ENCODE data around the gene ZFYVE9.
A peak's percentile ranks its signal among the peaks of the same experiment; 100 is the strongest.

ZFYVE9 gene

DNA sequence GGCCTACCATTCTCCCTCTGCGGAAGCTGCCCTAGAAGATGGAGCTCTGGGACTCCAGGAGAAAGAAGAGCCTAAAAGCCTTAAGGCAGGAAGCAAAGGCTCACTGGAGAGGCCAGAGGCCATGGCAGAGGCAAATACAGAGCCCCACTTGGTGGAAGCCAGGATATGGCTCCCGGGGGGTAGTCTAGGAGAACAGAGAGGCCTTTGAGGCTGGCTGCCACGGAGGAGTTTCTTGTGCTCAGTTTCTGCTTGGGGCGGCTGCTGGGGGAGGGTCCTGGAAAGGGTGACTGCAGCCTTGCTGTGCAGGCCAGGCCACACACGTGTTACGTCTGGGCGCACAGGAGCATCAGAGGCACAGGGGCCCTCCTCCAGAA, 218.7 kb downstream of the ZFYVE9 start:
- H3K9ac ChIP-seq (ENCODE audit: low read length), result no peak overlapping the region
- H3K79me2 ChIP-seq (ENCODE audit: control insufficient read depth, insufficient read depth, low read length, poor library complexity), result peaks cover 7% of the 10 kb centered on the region
- WGBS (ENCODE audit: extremely low coverage, insufficient coverage, insufficient read length), result no CpG with 5 or more reads among the region's 7 CpGs
- no peak overlapping the region for H3K14ac ChIP-seq (ENCODE audit: low read length)
- H3K4ac ChIP-seq (ENCODE audit: low read depth, low read length), result no peak overlapping the region
- H2AK5ac ChIP-seq (ENCODE audit: low read length), result no peak overlapping the region
- H3K36me3 ChIP-seq (ENCODE audit: control insufficient read depth in 1 of 2, insufficient read depth in 2 of 2, low read length in 2 of 2), result peaks cover 68 to 79% of the 10 kb centered on the region in 2 experiments
- no peak overlapping the region for H2BK5ac ChIP-seq (ENCODE audit: low read depth, low read length, poor library complexity)
- no peak overlapping the region for H3K27ac ChIP-seq (ENCODE audit: low read depth, low read length)
- H2BK12ac ChIP-seq (ENCODE audit: low read length), result no peak overlapping the region
- no peak overlapping the region for H4K12ac ChIP-seq (ENCODE audit: low read depth, low read length)
- no peak overlapping the region for H2AFZ ChIP-seq (ENCODE audit: insufficient read depth, low read length, poor library complexity)
- DNase-seq, result no peak
- no peak overlapping the region for H3K4me3 ChIP-seq (ENCODE audit: low read depth, low read length)
- H2BK120ac ChIP-seq (ENCODE audit: insufficient read depth, low read length, poor library complexity), result no peak overlapping the region
- H4K91ac ChIP-seq (ENCODE audit: low read depth, low read length), result no peak overlapping the region
- H3K79me1 ChIP-seq (ENCODE audit: low read length), result peaks cover 6% of the 10 kb centered on the region
- no peak overlapping the region for H3K23ac ChIP-seq (ENCODE audit: low read length)
- H3K27me3 ChIP-seq (ENCODE audit: insufficient read depth, low read length), result no peaks in the 10 kb centered on the region
- H3K18ac ChIP-seq (ENCODE audit: low read length), result no peak overlapping the region
- no peaks in the 10 kb centered on the region for H3K9me3 ChIP-seq (ENCODE audit: insufficient read depth, low read depth, low read length)
- no peak overlapping the region for H3K4me2 ChIP-seq (ENCODE audit: low read length)
- peaks cover 7 to 10% of the 10 kb centered on the region in 2 experiments for H3K4me1 ChIP-seq (ENCODE audit: control insufficient read depth in 1 of 2, insufficient read depth in 2 of 2, low read length in 2 of 2)
- no peak overlapping the region for H4K8ac ChIP-seq (ENCODE audit: low read depth, low read length)

DNA sequence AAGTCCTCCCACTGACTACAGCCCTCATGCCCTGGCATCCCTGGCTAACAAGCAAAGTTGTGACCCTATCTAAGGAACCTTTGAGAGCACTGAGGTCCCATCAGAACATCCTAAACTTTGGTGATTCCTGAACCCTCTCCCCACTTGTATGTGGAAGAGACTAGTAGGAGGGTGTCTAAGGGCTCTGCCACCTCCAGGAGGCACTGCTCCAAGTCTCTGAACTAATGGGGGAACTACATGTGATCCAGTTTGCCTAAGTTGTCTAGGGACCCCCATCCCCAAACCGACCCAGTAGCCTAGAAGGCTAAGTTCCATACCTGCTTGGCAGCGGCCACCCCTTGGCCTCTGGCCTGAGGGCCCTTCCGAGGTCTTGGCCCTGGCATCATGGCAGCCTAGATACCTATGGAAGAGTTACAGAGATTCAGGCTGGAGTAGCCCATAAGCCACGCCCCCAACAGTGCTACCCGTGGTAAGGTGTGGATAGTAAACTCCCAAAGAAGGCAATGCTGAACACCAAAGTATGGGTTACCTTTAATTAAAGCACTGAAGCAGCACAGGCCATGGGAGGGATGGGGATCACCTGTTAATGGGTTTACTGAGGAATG, 222.4 kb downstream of the ZFYVE9 start:
- Histone ChIP-seq H3K14ac (ENCODE audit: low read length) (no peak overlapping the region), H2AFZ (ENCODE audit: insufficient read depth, low read length, poor library complexity) (no peak overlapping the region), H3K27ac (ENCODE audit: low read depth, low read length) (no peak overlapping the region), H3K23ac (ENCODE audit: low read length) (no peak overlapping the region), H3K36me3 (ENCODE audit: control insufficient read depth in 1 of 2, insufficient read depth in 2 of 2, low read length in 2 of 2) (peaks cover 33 to 41% of the 10 kb centered on the region in 2 experiments), H4K8ac (ENCODE audit: low read depth, low read length) (no peak overlapping the region), H3K9me3 (ENCODE audit: insufficient read depth, low read depth, low read length) (no peaks in the 10 kb centered on the region), H2BK120ac (ENCODE audit: insufficient read depth, low read length, poor library complexity) (no peak overlapping the region), H3K79me1 (ENCODE audit: low read length) (peaks cover 10% of the 10 kb centered on the region), H4K91ac (ENCODE audit: low read depth, low read length) (no peak overlapping the region), H3K4me3 (ENCODE audit: low read depth, low read length) (no peak overlapping the region), H2BK12ac (ENCODE audit: low read length) (no peak overlapping the region), H3K18ac (ENCODE audit: low read length) (peak overlapping the region; percentile 5), H3K4me2 (ENCODE audit: low read length) (peak overlapping the region; percentile 90), H3K4ac (ENCODE audit: low read depth, low read length) (peak overlapping the region; percentile 24), H3K27me3 (ENCODE audit: insufficient read depth, low read length) (no peaks in the 10 kb centered on the region), H2AK5ac (ENCODE audit: low read length) (no peak overlapping the region), H3K79me2 (ENCODE audit: control insufficient read depth, insufficient read depth, low read length, poor library complexity) (peaks cover 12% of the 10 kb centered on the region), H2BK5ac (ENCODE audit: low read depth, low read length, poor library complexity) (no peak overlapping the region), H3K4me1 (ENCODE audit: control insufficient read depth in 1 of 2, insufficient read depth in 2 of 2, low read length in 2 of 2) (peaks cover 11 to 12% of the 10 kb centered on the region in 2 experiments), H3K9ac (ENCODE audit: low read length) (no peak overlapping the region), H4K12ac (ENCODE audit: low read depth, low read length) (no peak overlapping the region)
- WGBS (ENCODE audit: extremely low coverage, insufficient coverage, insufficient read length), result no CpG with 5 or more reads among the region's 5 CpGs
- DNase-seq, result no peak

DNA sequence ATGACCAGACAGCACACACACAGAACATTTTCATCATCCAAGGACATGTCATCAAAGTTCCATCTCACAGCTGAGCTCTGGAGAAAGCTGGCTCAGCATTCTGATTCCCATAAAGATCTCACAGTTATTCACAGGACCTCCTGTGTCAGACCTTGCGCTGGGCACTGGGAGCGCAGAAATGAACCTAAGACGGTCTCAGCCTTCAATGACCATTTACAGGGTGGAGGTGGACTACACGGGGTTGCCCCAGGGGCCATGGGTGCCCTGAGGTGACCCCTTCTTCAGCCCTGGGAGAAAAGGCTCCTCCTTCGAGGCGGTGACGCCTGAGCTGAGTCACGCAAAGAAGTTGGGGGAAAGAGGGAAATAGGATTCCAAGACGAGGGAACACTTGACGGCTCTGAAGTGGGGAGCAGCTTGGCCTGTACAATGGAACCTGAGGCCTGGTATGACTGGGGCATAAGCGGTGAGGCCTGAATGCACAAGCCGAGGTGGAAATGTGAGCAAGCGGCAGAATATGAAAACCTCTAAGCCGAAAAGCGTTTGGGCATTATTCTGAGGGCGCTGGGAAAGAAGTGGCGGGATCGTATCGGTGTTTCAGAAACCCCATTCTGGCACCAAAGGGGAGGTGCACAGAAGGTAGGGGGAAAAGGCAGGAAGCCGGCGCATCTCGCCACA, 223.3 kb downstream of the ZFYVE9 start:
- Histone ChIP-seq H4K12ac (ENCODE audit: low read depth, low read length) (peak overlapping the region; percentile 99), H2BK5ac (ENCODE audit: low read depth, low read length, poor library complexity) (peak overlapping the region; percentile 99), H2AK5ac (ENCODE audit: low read length) (peak overlapping the region; percentile 100), H3K4ac (ENCODE audit: low read depth, low read length) (peak overlapping the region; percentile 93), H3K4me1 (ENCODE audit: control insufficient read depth in 1 of 2, insufficient read depth in 2 of 2, low read length in 2 of 2) (peaks cover 11 to 12% of the 10 kb centered on the region in 2 experiments), H3K79me1 (ENCODE audit: low read length) (peaks cover 10% of the 10 kb centered on the region), H2AFZ (ENCODE audit: insufficient read depth, low read length, poor library complexity) (peak overlapping the region; percentile 99), H3K14ac (ENCODE audit: low read length) (peak overlapping the region; percentile 100), H3K9ac (ENCODE audit: low read length) (peak overlapping the region; percentile 79), H4K8ac (ENCODE audit: low read depth, low read length) (peak overlapping the region; percentile 99), H3K27me3 (ENCODE audit: insufficient read depth, low read length) (no peaks in the 10 kb centered on the region), H2BK12ac (ENCODE audit: low read length) (no peak overlapping the region), H3K36me3 (ENCODE audit: control insufficient read depth in 1 of 2, insufficient read depth in 2 of 2, low read length in 2 of 2) (peaks cover 24 to 32% of the 10 kb centered on the region in 2 experiments), H3K4me3 (ENCODE audit: low read depth, low read length) (peak overlapping the region; percentile 85), H2BK120ac (ENCODE audit: insufficient read depth, low read length, poor library complexity) (peak overlapping the region; percentile 99), H3K27ac (ENCODE audit: low read depth, low read length) (peak overlapping the region; percentile 94), H4K91ac (ENCODE audit: low read depth, low read length) (peak overlapping the region; percentile 99), H3K4me2 (ENCODE audit: low read length) (peak overlapping the region; percentile 90), H3K79me2 (ENCODE audit: control insufficient read depth, insufficient read depth, low read length, poor library complexity) (peaks cover 12% of the 10 kb centered on the region), H3K23ac (ENCODE audit: low read length) (no peak overlapping the region), H3K18ac (ENCODE audit: low read length) (peak overlapping the region; percentile 99), H3K9me3 (ENCODE audit: insufficient read depth, low read depth, low read length) (no peaks in the 10 kb centered on the region)
- DNase-seq, result peak; percentile 52 to 67
- WGBS (ENCODE audit: extremely low coverage, insufficient coverage, insufficient read length), result no CpG with 5 or more reads among the region's 22 CpGs

DNA sequence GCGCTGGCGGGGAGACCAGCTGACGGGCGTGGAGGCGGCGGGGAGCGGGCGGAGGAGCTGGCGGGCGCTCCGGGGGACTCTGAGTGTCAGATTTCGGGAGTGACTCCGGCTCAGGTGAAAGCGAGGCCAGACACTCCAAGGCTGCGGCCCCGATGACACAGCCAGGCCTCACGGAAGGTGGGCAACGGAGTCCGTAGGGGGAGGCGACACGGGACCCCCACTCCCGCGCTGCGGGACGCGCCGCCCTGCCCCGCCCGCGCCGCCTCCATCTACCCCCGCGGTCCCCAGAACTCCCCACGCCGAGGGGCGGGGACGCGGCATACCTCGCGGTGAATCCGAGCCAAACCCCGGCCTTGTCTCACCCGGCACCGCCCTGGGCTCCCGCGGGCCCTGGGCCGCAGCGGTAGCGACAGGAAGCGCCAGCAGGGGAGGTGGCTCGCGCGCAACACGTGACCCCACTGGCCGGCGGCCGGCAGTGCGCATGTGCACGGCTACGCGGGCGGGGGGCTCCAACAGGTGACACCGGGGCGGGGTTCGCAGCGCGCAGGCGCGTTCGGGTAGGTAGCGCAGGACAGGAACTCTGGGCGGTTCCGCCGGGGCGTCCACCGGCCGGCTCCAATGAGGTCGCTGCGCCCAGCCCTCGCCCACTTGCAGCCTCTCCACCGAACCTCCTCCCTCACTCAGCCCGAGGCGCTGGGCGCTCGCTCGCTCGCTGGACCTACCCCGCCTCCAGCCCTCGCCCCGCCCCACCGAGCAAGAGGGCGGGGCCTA, 224.0 kb downstream of the ZFYVE9 start, which contains the start of gene CC2D1B:
Gene CC2D1B, minus strand, starts transcription at position 460 of the 771 bp plus-strand sequence. CDS start 1,585 bp downstream, outside the sequence.
- H3K18ac ChIP-seq (ENCODE audit: low read length), result peak within 1 kb of the TSS; percentile 99
- H2BK120ac ChIP-seq (ENCODE audit: insufficient read depth, low read length, poor library complexity), result peak within 1 kb of the TSS; percentile 99
- no peak within 1 kb of the TSS for H3K23ac ChIP-seq (ENCODE audit: low read length)
- peak within 1 kb of the TSS; percentile 93 for H3K4ac ChIP-seq (ENCODE audit: low read depth, low read length)
- peak within 1 kb of the TSS; percentile 99 for H2AFZ ChIP-seq (ENCODE audit: insufficient read depth, low read length, poor library complexity)
- WGBS (ENCODE audit: extremely low coverage, insufficient coverage, insufficient read length), result no CpG with 5 or more reads among the region's 92 CpGs
- H4K91ac ChIP-seq (ENCODE audit: low read depth, low read length), result peak within 1 kb of the TSS; percentile 99
- H3K4me2 ChIP-seq (ENCODE audit: low read length), result peak within 1 kb of the TSS; percentile 90
- peaks cover 11 to 12% of the 10 kb centered on the region in 2 experiments for H3K4me1 ChIP-seq (ENCODE audit: control insufficient read depth in 1 of 2, insufficient read depth in 2 of 2, low read length in 2 of 2)
- peak within 1 kb of the TSS; percentile 79 for H3K9ac ChIP-seq (ENCODE audit: low read length)
- no peaks in the 10 kb centered on the region for H3K27me3 ChIP-seq (ENCODE audit: insufficient read depth, low read length)
- H3K4me3 ChIP-seq (ENCODE audit: low read depth, low read length), result peak within 1 kb of the TSS; percentile 85
- peaks cover 17 to 25% of the 10 kb centered on the region in 2 experiments for H3K36me3 ChIP-seq (ENCODE audit: control insufficient read depth in 1 of 2, insufficient read depth in 2 of 2, low read length in 2 of 2)
- H3K14ac ChIP-seq (ENCODE audit: low read length), result peak within 1 kb of the TSS; percentile 100
- H4K12ac ChIP-seq (ENCODE audit: low read depth, low read length), result peak within 1 kb of the TSS; percentile 99
- peak within 1 kb of the TSS; percentile 94 for H3K27ac ChIP-seq (ENCODE audit: low read depth, low read length)
- H2BK12ac ChIP-seq (ENCODE audit: low read length), result peak within 1 kb of the TSS; percentile 40
- H3K79me1 ChIP-seq (ENCODE audit: low read length), result peaks cover 10% of the 10 kb centered on the region
- H3K9me3 ChIP-seq (ENCODE audit: insufficient read depth, low read depth, low read length), result no peaks in the 10 kb centered on the region
- peaks cover 12% of the 10 kb centered on the region for H3K79me2 ChIP-seq (ENCODE audit: control insufficient read depth, insufficient read depth, low read length, poor library complexity)
- H4K8ac ChIP-seq (ENCODE audit: low read depth, low read length), result peak within 1 kb of the TSS; percentile 99
- H2AK5ac ChIP-seq (ENCODE audit: low read length), result peak within 1 kb of the TSS; percentile 100
- peak; percentile 99 to 100 for DNase-seq
- peak within 1 kb of the TSS; percentile 99 for H2BK5ac ChIP-seq (ENCODE audit: low read depth, low read length, poor library complexity)

Data from trophoblast cell (in vitro differentiated cells and primary cell).